Measurements from ENCODE around the gene DCAF11. TPM values are rescaled to one million over a fixed set of nuclear protein-coding genes. Genes with fewer than 3 reads are reported as not detected.
A peak's percentile ranks its signal among the peaks of the same experiment; 100 is the strongest.

The DCAF11 gene
- total and polyA plus RNA-seq, 2 of the 13 experiments (the other 11 are each of a cell fraction or from before 2014, with no cell fraction given), result 150 to 257 TPM

DNA sequence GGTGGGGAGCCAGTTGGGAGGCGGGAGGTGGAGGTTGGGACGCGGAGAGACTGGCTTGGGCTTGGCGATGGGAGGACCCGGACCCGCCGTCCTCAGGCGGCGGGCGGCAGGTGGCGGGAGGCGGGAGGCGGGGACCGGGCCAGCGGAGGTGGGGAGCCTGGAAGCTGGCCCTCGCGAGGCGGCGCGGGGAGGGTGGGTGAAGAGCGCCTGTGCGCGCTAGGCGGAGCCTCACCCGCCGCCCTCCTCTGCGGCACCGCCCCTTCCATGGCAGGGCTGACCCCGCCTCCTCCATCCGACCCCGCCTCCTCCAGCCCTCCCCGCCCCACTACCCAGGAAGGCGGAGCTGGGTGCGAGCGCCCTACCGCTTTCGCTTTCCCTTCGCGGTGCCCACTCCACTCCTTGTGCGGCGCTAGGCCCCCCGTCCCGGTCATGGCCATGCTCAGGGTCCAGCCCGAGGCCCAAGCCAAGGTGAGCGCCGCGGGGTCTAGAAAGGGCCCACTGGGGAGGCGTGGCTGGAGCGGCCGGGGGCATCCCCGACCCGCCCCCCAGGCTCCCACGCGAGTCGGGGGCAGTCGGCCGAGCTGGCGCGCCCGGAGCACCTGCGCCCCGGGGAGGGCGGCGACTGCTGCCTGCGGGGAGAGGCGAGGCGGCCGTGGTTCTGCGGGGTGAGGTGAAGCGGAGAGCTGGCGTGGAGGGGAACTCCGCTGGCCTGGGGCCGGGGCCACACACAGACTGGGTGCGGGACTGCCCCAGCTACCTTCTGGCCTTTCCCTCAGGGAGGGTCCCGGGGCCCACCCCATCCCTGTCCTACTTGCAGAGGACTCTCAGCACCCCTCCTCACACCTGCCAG, 21.5 kb downstream of the DCAF11 start, which contains the start of gene PSME1 (continued):
- TF ChIP-seq, protein P1, sequence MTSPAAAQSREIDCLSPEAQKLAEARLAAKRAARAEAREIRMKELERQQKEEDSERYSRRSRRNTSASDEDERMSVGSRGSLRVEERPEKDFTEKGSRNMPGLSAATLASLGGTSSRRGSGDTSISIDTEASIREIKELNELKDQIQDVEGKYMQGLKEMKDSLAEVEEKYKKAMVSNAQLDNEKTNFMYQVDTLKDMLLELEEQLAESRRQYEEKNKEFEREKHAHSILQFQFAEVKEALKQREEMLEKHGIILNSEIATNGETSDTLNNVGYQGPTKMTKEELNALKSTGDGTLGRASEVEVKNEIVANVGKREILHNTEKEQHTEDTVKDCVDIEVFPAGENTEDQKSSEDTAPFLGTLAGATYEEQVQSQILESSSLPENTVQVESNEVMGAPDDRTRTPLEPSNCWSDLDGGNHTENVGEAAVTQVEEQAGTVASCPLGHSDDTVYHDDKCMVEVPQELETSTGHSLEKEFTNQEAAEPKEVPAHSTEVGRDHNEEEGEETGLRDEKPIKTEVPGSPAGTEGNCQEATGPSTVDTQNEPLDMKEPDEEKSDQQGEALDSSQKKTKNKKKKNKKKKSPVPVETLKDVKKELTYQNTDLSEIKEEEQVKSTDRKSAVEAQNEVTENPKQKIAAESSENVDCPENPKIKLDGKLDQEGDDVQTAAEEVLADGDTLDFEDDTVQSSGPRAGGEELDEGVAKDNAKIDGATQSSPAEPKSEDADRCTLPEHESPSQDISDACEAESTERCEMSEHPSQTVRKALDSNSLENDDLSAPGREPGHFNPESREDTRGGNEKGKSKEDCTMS (CRISPR knock-in tag; conservative IDR thresholded peaks at IDR 0.05), result peak; percentile 14; the same call in 1 of the 2 replicates
- TF ChIP-seq ZNF354B (CRISPR knock-in tag; IDR thresholded peaks at IDR 0.05), result no peak; the same call in 1 of the 2 replicates
- no peak; the same call in 1 of the 2 replicates for TF ChIP-seq ARID2 (CRISPR knock-in tag; IDR thresholded peaks at IDR 0.05; ENCODE audit: borderline replicate concordance)
- peak; percentile 100 for TF ChIP-seq KAT7 (CRISPR knock-in tag; IDR thresholded peaks at IDR 0.05; ENCODE audit: borderline replicate concordance)
- peak; percentile 5; the same call in 1 of the 2 replicates for TF ChIP-seq STAG1 (CRISPR knock-in tag; IDR thresholded peaks at IDR 0.05)
- TF ChIP-seq, protein P2, sequence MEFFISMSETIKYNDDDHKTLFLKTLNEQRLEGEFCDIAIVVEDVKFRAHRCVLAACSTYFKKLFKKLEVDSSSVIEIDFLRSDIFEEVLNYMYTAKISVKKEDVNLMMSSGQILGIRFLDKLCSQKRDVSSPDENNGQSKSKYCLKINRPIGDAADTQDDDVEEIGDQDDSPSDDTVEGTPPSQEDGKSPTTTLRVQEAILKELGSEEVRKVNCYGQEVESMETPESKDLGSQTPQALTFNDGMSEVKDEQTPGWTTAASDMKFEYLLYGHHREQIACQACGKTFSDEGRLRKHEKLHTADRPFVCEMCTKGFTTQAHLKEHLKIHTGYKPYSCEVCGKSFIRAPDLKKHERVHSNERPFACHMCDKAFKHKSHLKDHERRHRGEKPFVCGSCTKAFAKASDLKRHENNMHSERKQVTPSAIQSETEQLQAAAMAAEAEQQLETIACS (CRISPR knock-in tag; IDR thresholded peaks at IDR 0.05), result peak; percentile 62
- TF ChIP-seq, protein P3, sequence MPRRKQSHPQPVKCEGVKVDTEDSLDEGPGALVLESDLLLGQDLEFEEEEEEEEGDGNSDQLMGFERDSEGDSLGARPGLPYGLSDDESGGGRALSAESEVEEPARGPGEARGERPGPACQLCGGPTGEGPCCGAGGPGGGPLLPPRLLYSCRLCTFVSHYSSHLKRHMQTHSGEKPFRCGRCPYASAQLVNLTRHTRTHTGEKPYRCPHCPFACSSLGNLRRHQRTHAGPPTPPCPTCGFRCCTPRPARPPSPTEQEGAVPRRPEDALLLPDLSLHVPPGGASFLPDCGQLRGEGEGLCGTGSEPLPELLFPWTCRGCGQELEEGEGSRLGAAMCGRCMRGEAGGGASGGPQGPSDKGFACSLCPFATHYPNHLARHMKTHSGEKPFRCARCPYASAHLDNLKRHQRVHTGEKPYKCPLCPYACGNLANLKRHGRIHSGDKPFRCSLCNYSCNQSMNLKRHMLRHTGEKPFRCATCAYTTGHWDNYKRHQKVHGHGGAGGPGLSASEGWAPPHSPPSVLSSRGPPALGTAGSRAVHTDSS (CRISPR knock-in tag; conservative IDR thresholded peaks at IDR 0.05), result 0 out of 2 replicates have a peak, but pooled peaks have one; percentile 48
- TF ChIP-seq, protein P4, sequence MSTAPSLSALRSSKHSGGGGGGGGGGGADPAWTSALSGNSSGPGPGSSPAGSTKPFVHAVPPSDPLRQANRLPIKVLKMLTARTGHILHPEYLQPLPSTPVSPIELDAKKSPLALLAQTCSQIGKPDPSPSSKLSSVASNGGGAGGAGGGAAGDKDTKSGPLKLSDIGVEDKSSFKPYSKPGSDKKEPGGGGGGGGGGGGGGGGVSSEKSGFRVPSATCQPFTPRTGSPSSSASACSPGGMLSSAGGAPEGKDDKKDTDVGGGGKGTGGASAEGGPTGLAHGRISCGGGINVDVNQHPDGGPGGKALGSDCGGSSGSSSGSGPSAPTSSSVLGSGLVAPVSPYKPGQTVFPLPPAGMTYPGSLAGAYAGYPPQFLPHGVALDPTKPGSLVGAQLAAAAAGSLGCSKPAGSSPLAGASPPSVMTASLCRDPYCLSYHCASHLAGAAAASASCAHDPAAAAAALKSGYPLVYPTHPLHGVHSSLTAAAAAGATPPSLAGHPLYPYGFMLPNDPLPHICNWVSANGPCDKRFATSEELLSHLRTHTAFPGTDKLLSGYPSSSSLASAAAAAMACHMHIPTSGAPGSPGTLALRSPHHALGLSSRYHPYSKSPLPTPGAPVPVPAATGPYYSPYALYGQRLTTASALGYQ (CRISPR knock-in tag; IDR thresholded peaks at IDR 0.05), result peak; percentile 87
- TF ChIP-seq ZSCAN22 (CRISPR knock-in tag; IDR thresholded peaks at IDR 0.05), result no peak
- TF ChIP-seq, protein P5, sequence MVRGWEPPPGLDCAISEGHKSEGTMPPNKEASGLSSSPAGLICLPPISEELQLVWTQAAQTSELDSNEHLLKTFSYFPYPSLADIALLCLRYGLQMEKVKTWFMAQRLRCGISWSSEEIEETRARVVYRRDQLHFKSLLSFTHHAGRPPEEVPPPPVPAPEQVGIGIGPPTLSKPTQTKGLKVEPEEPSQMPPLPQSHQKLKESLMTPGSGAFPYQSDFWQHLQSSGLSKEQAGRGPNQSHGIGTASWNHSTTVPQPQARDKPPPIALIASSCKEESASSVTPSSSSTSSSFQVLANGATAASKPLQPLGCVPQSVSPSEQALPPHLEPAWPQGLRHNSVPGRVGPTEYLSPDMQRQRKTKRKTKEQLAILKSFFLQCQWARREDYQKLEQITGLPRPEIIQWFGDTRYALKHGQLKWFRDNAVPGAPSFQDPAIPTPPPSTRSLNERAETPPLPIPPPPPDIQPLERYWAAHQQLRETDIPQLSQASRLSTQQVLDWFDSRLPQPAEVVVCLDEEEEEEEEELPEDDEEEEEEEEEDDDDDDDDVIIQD (CRISPR knock-in tag; IDR thresholded peaks at IDR 0.05; ENCODE audit: low read depth), result peak; percentile 82
- 0 out of 2 replicates have a peak, but pooled peaks have one; percentile 49 for TF ChIP-seq ZNF253 (CRISPR knock-in tag; IDR thresholded peaks at IDR 0.05; ENCODE audit: borderline replicate concordance)
- peak; percentile 58; the same call in 1 of the 2 replicates for TF ChIP-seq KLF11 (CRISPR knock-in tag; IDR thresholded peaks at IDR 0.05)
- TF ChIP-seq ZNF335 (CRISPR knock-in tag; IDR thresholded peaks at IDR 0.05), result peak; percentile 80
- no peak for TF ChIP-seq SRF (IDR thresholded peaks at IDR 0.05; ENCODE audit: low read depth, low read length)
- TF ChIP-seq HNRNPUL1 (IDR thresholded peaks at IDR 0.05; ENCODE audit: low read depth, low read length), result peak; percentile 57; the same call in 1 of the 2 replicates
- TF ChIP-seq, protein P6, sequence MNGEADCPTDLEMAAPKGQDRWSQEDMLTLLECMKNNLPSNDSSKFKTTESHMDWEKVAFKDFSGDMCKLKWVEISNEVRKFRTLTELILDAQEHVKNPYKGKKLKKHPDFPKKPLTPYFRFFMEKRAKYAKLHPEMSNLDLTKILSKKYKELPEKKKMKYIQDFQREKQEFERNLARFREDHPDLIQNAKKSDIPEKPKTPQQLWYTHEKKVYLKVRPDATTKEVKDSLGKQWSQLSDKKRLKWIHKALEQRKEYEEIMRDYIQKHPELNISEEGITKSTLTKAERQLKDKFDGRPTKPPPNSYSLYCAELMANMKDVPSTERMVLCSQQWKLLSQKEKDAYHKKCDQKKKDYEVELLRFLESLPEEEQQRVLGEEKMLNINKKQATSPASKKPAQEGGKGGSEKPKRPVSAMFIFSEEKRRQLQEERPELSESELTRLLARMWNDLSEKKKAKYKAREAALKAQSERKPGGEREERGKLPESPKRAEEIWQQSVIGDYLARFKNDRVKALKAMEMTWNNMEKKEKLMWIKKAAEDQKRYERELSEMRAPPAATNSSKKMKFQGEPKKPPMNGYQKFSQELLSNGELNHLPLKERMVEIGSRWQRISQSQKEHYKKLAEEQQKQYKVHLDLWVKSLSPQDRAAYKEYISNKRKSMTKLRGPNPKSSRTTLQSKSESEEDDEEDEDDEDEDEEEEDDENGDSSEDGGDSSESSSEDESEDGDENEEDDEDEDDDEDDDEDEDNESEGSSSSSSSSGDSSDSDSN (CRISPR knock-in tag; IDR thresholded peaks at IDR 0.05), result peak; percentile 100
- no peak for TF ChIP-seq PHF21A (CRISPR knock-in tag; IDR thresholded peaks at IDR 0.05)
